HAP-1 (cell line): ENCODE data around the gene EMX1.

Source experiments
- DNase-seq, 2 experiments: peaks; one replicate each; pipeline ENCODE4 v3.0.0-alpha.2; 2016 to 2020; ENCODE audit warnings: low spot score in 2 of 2
- H3K27me3 ChIP-seq: fragments of 250-450 bp; sonication (Bioruptor Pico); 2 replicates; pipeline ENCODE4 v1.5.1; 2020; ENCODE audit warnings: low read depth, mild to moderate bottlenecking, moderate library complexity
- H3K36me3 ChIP-seq: fragments of 250-450 bp; sonication (Bioruptor Pico); replicated peaks from 2 replicates; pipeline ENCODE4 v1.5.1; 2020; ENCODE audit warnings: mild to moderate bottlenecking
- H3K4me1 ChIP-seq: fragments of 250-450 bp; sonication (Bioruptor Pico); 2 replicates; pipeline ENCODE4 v1.5.1; 2020; ENCODE audit warnings: mild to moderate bottlenecking
- H3K4me3 ChIP-seq: fragments of 250-450 bp; sonication (Bioruptor Pico); 2 replicates; pipeline ENCODE4 v1.5.1; 2020; ENCODE audit warnings: mild to moderate bottlenecking, moderate library complexity
- H3K9me3 ChIP-seq: fragments of 250-450 bp; sonication (Bioruptor Pico); 2 replicates; pipeline ENCODE4 v1.5.1; 2020; ENCODE audit warnings: mild to moderate bottlenecking, moderate library complexity
- in situ Hi-C: fragments of 300-500 bp; cut with MboI; formaldehyde crosslinking; loops from 3 replicates; pipeline ENCODE4 v1.14.3; 2020; ENCODE audit warnings: low sequenced_read_pairs, inconsistent platforms, mixed read lengths

Gene EMX1

GRCh38 chr2:72934683-72935610, 17.6 kb downstream of the EMX1 start:
- H3K4me1 ChIP-seq = no peaks in the 10 kb centered on the region
- H3K9me3 ChIP-seq = no peaks in the 10 kb centered on the region
- no peak overlapping the region for H3K4me3 ChIP-seq
- in situ Hi-C loops = no loop called here
- H3K27me3 ChIP-seq = no peaks in the 10 kb centered on the region; the same call in 1 of the 2 replicates
- H3K36me3 ChIP-seq = no peaks in the 10 kb centered on the region
- peak in 1 of 2 experiments; percentile 37 for DNase-seq

GRCh38 chr2:72935611-72935957, 18.3 kb downstream of the EMX1 start:
- in situ Hi-C loops = no loop called here
- DNase-seq = no peak
- no peaks in the 10 kb centered on the region for H3K4me1 ChIP-seq
- H3K36me3 ChIP-seq = no peaks in the 10 kb centered on the region
- H3K4me3 ChIP-seq = no peak overlapping the region
- H3K27me3 ChIP-seq = no peaks in the 10 kb centered on the region; the same call in 1 of the 2 replicates
- H3K9me3 ChIP-seq = no peaks in the 10 kb centered on the region

GRCh38 chr2:72936660-72937355, 19.5 kb downstream of the EMX1 start:
- in situ Hi-C loops = no loop called here
- H3K36me3 ChIP-seq = no peaks in the 10 kb centered on the region
- DNase-seq = no peak
- no peaks in the 10 kb centered on the region; the same call in 1 of the 2 replicates for H3K27me3 ChIP-seq
- H3K4me3 ChIP-seq = no peak overlapping the region
- H3K9me3 ChIP-seq = no peaks in the 10 kb centered on the region
- H3K4me1 ChIP-seq = no peaks in the 10 kb centered on the region

GRCh38 chr2:72937356-72937669, 20.0 kb downstream of the EMX1 start:
- Histone ChIP-seq H3K4me3 (no peak overlapping the region), H3K4me1 (no peaks in the 10 kb centered on the region), H3K9me3 (no peaks in the 10 kb centered on the region), H3K27me3 (no peaks in the 10 kb centered on the region; the same call in 1 of the 2 replicates), H3K36me3 (no peaks in the 10 kb centered on the region)
- in situ Hi-C loops = no loop called here
- no peak for DNase-seq

- H3K4me1 ChIP-seq = no peaks in the 10 kb centered on the region
- in situ Hi-C loops = no loop called here
- no peaks in the 10 kb centered on the region; the same call in 1 of the 2 replicates for H3K27me3 ChIP-seq
- H3K4me3 ChIP-seq = no peak overlapping the region
- H3K36me3 ChIP-seq = no peaks in the 10 kb centered on the region
- DNase-seq = no peak
- no peaks in the 10 kb centered on the region for H3K9me3 ChIP-seq
These were observed 21.1 kb downstream of the EMX1 start for GRCh38 chr2:72938455-72938854.

GRCh38 chr2:72940361-72940760, 23.0 kb downstream of the EMX1 start:
- H3K36me3 ChIP-seq = no peaks in the 10 kb centered on the region
- H3K4me1 ChIP-seq = no peaks in the 10 kb centered on the region
- no peak overlapping the region for H3K4me3 ChIP-seq
- no peaks in the 10 kb centered on the region for H3K9me3 ChIP-seq
- no peak for DNase-seq
- H3K27me3 ChIP-seq = no peaks in the 10 kb centered on the region; the same call in 1 of the 2 replicates
- in situ Hi-C loops = no loop called here

GRCh38 chr2:72940786-72941185, 23.5 kb downstream of the EMX1 start:
- Histone ChIP-seq H3K4me1 (no peaks in the 10 kb centered on the region), H3K9me3 (no peaks in the 10 kb centered on the region), H3K27me3 (no peaks in the 10 kb centered on the region; the same call in 1 of the 2 replicates), H3K4me3 (no peak overlapping the region), H3K36me3 (no peaks in the 10 kb centered on the region)
- in situ Hi-C loops = no loop called here
- DNase-seq = peak; percentile 36 to 48

- Histone ChIP-seq H3K36me3 (no peaks in the 10 kb centered on the region), H3K9me3 (no peaks in the 10 kb centered on the region), H3K4me1 (no peaks in the 10 kb centered on the region), H3K4me3 (no peak overlapping the region), H3K27me3 (no peaks in the 10 kb centered on the region)
- no peak for DNase-seq
- in situ Hi-C loops = no loop called here
These were observed 25.0 kb downstream of the EMX1 start for GRCh38 chr2:72942293-72942692.

- no peaks in the 10 kb centered on the region for H3K4me1 ChIP-seq
- no peaks in the 10 kb centered on the region for H3K27me3 ChIP-seq
- H3K4me3 ChIP-seq = no peak overlapping the region
- in situ Hi-C loops = no loop called here
- no peak for DNase-seq
- no peaks in the 10 kb centered on the region for H3K9me3 ChIP-seq
- H3K36me3 ChIP-seq = no peaks in the 10 kb centered on the region
These were observed 25.6 kb downstream of the EMX1 start for GRCh38 chr2:72942881-72943418.

GRCh38 chr2:72943540-72944395, 26.4 kb downstream of the EMX1 start:
- H3K9me3 ChIP-seq = no peaks in the 10 kb centered on the region
- H3K4me1 ChIP-seq = no peaks in the 10 kb centered on the region
- in situ Hi-C loops = no loop called here
- DNase-seq = no peak
- H3K4me3 ChIP-seq = no peak overlapping the region
- H3K27me3 ChIP-seq = no peaks in the 10 kb centered on the region
- no peaks in the 10 kb centered on the region for H3K36me3 ChIP-seq

GRCh38 chr2:72944804-72945449, 27.6 kb downstream of the EMX1 start:
- Histone ChIP-seq H3K27me3 (no peaks in the 10 kb centered on the region), H3K4me3 (no peak overlapping the region), H3K36me3 (no peaks in the 10 kb centered on the region), H3K9me3 (no peaks in the 10 kb centered on the region), H3K4me1 (no peaks in the 10 kb centered on the region)
- DNase-seq = no peak
- in situ Hi-C loops = no loop called here

- Histone ChIP-seq H3K27me3 (no peaks in the 10 kb centered on the region), H3K4me1 (no peaks in the 10 kb centered on the region), H3K36me3 (no peaks in the 10 kb centered on the region), H3K4me3 (no peak overlapping the region), H3K9me3 (no peaks in the 10 kb centered on the region)
- DNase-seq = no peak
- in situ Hi-C loops = no loop called here
These were observed 28.2 kb downstream of the EMX1 start for GRCh38 chr2:72945450-72946019.

GRCh38 chr2:72946466-72946865, 29.1 kb downstream of the EMX1 start:
- Histone ChIP-seq H3K27me3 (no peaks in the 10 kb centered on the region), H3K4me3 (no peak overlapping the region), H3K9me3 (no peaks in the 10 kb centered on the region), H3K4me1 (no peaks in the 10 kb centered on the region), H3K36me3 (no peaks in the 10 kb centered on the region)
- no peak for DNase-seq
- in situ Hi-C loops = no loop called here
